GM21528 (cell line): ENCODE results near the gene JAG2.

Experiments used
- ATAC-seq: cut with Tn5 transposase; IDR thresholded peaks from one replicate; pipeline ENCODE4 v1.9.1; 2021; ENCODE audit warnings: mild to moderate bottlenecking, moderate library complexity; ENCODE audit not compliant: unreplicated experiment, low FRiP score

JAG2 gene

DNA sequence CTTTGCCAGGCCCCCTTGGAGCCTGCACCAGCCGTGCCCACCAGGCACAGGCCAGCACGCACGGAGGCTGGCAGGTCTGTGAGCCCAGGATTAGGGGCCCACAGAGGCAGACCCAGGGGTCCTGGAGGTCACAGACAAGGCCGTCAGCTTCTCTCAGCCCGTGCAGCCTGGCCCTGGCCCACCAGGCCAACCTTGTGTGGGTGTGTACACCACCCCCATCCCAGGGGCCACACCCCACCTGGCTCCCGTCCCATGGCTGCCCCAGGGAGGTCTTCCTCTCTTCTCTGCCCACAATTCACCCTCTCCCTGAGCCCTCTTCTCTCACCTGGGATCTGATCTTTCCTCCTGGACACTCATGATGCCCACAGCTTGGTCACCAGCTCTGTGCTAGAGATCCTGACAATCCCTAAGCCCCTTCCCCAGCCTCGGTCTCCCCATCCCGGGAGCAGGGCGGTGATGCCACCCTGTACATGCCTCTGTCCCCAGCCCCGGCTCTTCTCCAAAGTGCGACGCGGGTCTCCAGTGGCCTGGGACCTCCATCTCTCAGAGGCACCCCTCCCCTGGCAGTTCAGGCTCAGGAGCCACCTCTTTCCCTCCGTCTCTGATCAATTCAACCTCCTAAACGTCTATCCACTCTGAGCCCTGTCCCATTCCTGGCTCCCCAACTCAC lies 72.2 kb downstream of the JAG2 start:
- no peak for ATAC-seq

GRCh38 chr14:105095236-105095805 lies 73.3 kb downstream of the JAG2 start:
- ATAC-seq: no peak

GRCh38 chr14:105094193-105094907 lies 74.2 kb downstream of the JAG2 start:
- no peak for ATAC-seq

DNA sequence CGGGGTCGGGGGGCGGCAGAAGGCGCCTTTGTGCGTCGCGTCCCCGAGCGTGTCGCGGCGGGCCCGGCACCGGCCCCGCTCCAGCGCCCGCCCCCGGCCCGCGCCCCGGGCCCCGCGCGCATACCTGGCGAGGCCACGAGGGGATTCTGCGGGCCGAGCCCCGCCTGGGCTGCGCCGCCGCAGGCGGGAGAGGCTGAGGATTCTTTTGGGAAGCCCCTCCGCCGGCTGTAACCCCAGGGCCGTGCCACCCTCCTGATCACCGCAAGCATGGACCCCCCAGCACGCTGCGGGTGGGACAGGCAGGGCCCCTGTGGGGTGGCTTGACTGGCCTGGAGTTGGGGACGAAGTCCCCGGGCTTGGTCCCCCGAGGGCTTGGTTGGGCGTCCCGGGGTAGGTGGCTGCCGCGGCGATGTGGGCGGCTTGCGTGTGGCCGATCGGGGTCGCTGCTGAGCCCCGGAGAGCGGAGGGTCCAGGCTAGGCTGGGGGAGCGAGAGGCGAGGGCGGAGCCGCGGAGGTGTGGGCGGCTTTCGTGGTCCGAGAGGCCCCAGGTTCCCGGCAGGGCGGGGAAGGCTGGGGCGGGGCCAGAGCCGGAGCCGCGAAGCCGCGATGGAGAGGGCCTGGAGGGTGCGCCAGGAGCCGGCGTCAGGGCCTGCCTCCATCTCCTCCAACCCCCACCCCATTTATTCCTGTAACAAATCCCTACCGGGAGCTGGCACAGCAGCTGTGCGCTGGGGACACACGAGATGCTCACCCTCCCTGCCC lies 75.0 kb downstream of the JAG2 start:
- ATAC-seq: no peak

DNA sequence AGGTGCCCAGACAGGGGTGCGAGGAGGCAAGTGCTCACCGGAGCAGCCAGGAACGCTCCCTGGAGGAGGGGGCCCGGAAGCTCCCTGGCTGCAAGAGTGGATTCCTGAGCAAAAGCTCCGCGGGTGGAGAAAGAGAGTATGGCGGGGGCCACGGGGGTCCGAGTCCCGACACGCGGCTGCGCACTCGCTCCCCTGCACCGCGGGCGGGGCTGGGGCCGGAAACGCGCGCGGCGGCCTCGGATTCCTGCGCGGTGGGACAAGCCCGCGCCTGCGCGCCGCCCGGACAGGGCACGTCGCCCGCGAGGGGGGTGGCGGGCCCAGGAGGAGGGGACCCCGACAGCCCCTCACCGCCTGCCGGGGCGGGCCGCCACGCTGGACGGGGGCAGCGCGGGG lies 75.5 kb downstream of the JAG2 start:
- ATAC-seq: no peak

GRCh38 chr14:105092171-105093037 lies 76.2 kb downstream of the JAG2 start:
- ATAC-seq: no peak

GRCh38 chr14:105091517-105092170 lies 76.9 kb downstream of the JAG2 start:
- no peak for ATAC-seq

DNA sequence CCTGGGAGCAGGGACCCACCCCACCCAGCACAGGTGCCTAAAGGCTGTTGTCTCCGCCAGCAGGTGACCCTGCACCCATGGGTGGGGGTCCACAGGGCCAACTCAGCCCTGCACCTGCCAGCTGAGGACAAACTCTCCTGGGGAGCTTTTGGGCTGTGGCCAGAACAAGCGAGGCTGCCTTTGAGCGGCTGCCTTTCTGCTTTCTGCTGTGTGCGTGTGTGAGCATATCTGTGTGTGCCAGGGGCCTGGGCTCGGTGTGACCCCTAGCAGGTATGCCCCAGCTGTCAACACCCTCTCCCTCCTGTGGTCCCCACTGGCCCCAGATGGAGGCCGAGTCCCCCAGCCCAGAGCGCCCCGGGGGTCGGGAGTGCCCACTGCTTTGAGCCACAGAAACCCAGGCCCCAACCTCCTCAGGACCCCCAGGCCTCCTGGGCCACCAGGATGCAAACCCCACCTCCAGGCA lies 77.5 kb downstream of the JAG2 start:
- ATAC-seq: no peak
